ENCODE data around the gene NES.
A peak's percentile ranks its signal among the peaks of the same experiment; 100 is the strongest.

Gene NES

DNA sequence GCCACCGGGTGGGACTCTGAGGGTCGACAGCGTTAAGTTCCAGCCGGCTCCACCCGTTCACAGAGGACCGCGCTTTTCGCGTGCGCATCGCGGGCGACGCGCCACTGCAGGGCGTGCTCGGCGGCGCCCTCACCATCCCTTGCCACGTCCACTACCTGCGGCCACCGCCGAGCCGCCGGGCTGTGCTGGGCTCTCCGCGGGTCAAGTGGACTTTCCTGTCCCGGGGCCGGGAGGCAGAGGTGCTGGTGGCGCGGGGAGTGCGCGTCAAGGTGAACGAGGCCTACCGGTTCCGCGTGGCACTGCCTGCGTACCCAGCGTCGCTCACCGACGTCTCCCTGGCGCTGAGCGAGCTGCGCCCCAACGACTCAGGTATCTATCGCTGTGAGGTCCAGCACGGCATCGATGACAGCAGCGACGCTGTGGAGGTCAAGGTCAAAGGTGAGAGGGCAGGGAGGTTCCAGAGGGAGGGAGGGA, 30.4 kb downstream of the NES start:
- H3K27me3 ChIP-seq (ENCODE audit: control insufficient read depth, insufficient read depth, low read length): peaks cover 43% of the 10 kb centered on the region
- no peak overlapping the region for H3K27ac ChIP-seq (ENCODE audit: low read length)
- H3K9me3 ChIP-seq (ENCODE audit: control insufficient read depth, low read depth, low read length): no peaks in the 10 kb centered on the region
- no peaks in the 10 kb centered on the region for H3K36me3 ChIP-seq (ENCODE audit: control insufficient read depth, low read depth, low read length)
- H3K4me1 ChIP-seq (ENCODE audit: control insufficient read depth, low read depth, low read length): peaks cover 10% of the 10 kb centered on the region
- H3K4me3 ChIP-seq (ENCODE audit: low read length): no peak overlapping the region
- H3K9ac ChIP-seq (ENCODE audit: low read length): no peak overlapping the region

DNA sequence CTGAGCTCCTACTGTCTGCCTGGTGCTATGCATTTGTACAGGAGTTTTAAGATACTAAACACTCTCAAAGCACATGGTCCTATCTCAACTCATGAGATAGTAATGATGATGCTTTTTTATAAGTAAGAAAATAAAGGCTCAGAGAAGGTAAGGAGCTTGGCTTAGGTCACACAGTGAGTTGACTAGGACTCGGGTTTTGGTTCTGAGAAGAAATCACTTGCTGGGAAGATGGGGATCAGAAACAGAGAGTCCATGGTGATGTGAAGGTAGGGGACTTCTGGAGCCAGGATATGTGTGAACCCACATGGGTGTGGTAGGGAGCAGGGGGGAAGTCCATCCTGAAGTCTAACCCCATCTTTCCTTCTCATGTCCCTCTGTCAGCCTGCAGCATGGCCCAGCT, 31.5 kb downstream of the NES start:
- Histone ChIP-seq H3K36me3 (ENCODE audit: control insufficient read depth, low read depth, low read length) (no peaks in the 10 kb centered on the region), H3K27ac (ENCODE audit: low read length) (no peak overlapping the region), H3K9ac (ENCODE audit: low read length) (no peak overlapping the region), H3K9me3 (ENCODE audit: control insufficient read depth, low read depth, low read length) (no peaks in the 10 kb centered on the region), H3K4me1 (ENCODE audit: control insufficient read depth, low read depth, low read length) (peaks cover 14% of the 10 kb centered on the region), H3K27me3 (ENCODE audit: control insufficient read depth, insufficient read depth, low read length) (peaks cover 45% of the 10 kb centered on the region), H3K4me3 (ENCODE audit: low read length) (no peak overlapping the region)

DNA sequence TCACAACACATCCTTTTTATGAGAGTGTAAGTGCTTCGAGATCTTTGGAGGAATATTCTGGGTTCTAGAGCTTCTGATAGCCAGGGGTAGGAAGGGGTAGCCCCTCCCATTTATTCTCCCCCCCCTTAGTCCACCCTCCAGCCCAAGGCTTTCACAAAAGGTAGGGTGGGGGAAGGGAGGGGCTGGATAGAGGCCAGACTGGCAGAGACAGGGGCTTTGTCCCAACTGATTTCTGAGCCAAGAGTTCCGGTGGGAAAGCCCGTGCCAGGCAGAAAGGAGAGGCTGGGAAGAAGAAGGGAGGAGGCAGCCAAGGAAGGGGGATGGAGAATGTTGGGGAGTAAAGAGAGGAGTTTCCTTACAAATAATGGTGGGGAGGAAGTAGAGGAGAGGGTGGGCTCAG, 32.2 kb downstream of the NES start:
- peaks cover 51% of the 10 kb centered on the region for H3K27me3 ChIP-seq (ENCODE audit: control insufficient read depth, insufficient read depth, low read length)
- no peak overlapping the region for H3K9ac ChIP-seq (ENCODE audit: low read length)
- H3K9me3 ChIP-seq (ENCODE audit: control insufficient read depth, low read depth, low read length): no peaks in the 10 kb centered on the region
- no peaks in the 10 kb centered on the region for H3K36me3 ChIP-seq (ENCODE audit: control insufficient read depth, low read depth, low read length)
- H3K4me1 ChIP-seq (ENCODE audit: control insufficient read depth, low read depth, low read length): peaks cover 14% of the 10 kb centered on the region
- no peak overlapping the region for H3K4me3 ChIP-seq (ENCODE audit: low read length)
- no peak overlapping the region for H3K27ac ChIP-seq (ENCODE audit: low read length)

DNA sequence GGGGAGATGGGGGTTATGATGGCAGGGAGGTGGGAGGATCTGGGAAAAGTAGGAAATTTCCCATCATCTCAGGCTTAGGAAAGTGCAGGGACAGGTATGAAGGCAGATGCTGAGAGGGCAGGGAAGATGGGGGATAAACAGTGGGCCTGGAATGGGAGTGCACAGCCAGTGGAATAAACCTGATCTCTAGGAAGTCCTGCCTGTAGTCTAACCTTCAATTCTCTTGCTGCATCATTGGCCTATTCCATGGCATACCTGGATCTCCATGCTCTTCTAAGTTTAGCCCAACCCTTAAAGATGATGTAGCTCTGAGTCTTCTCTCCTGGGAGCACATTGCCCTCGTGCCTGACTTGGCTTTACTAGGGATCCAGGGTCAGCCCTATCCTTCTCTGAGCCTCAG, 32.6 kb downstream of the NES start:
- H3K4me3 ChIP-seq (ENCODE audit: low read length): no peak overlapping the region
- H3K9ac ChIP-seq (ENCODE audit: low read length): no peak overlapping the region
- H3K27ac ChIP-seq (ENCODE audit: low read length): no peak overlapping the region
- H3K36me3 ChIP-seq (ENCODE audit: control insufficient read depth, low read depth, low read length): no peaks in the 10 kb centered on the region
- peaks cover 55% of the 10 kb centered on the region for H3K27me3 ChIP-seq (ENCODE audit: control insufficient read depth, insufficient read depth, low read length)
- no peaks in the 10 kb centered on the region for H3K9me3 ChIP-seq (ENCODE audit: control insufficient read depth, low read depth, low read length)
- H3K4me1 ChIP-seq (ENCODE audit: control insufficient read depth, low read depth, low read length): peaks cover 14% of the 10 kb centered on the region

DNA sequence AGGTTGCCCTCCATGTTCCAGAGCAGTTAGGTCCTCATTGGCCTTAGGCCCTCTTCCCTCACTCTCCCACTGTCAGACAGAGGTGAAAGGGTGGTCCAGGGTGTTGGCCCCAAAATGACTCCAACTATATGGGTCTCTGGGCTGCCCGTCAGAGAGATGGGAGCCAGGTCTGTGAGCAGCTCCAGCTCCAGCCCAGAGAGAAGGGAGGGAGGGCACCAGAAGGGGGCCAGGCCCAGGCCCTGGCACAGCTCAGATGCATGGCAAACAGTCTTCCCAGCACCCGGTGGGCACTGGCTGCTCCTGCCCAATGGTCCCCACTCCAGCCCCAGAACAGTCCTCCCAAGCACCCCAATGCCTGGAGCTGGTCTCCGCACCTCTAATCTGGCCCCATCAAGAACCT, 33.1 kb downstream of the NES start:
- no peak overlapping the region for H3K27ac ChIP-seq (ENCODE audit: low read length)
- no peak overlapping the region for H3K4me3 ChIP-seq (ENCODE audit: low read length)
- H3K4me1 ChIP-seq (ENCODE audit: control insufficient read depth, low read depth, low read length): peaks cover 14% of the 10 kb centered on the region
- H3K27me3 ChIP-seq (ENCODE audit: control insufficient read depth, insufficient read depth, low read length): peaks cover 60% of the 10 kb centered on the region
- no peaks in the 10 kb centered on the region for H3K36me3 ChIP-seq (ENCODE audit: control insufficient read depth, low read depth, low read length)
- H3K9me3 ChIP-seq (ENCODE audit: control insufficient read depth, low read depth, low read length): no peaks in the 10 kb centered on the region
- no peak overlapping the region for H3K9ac ChIP-seq (ENCODE audit: low read length)

DNA sequence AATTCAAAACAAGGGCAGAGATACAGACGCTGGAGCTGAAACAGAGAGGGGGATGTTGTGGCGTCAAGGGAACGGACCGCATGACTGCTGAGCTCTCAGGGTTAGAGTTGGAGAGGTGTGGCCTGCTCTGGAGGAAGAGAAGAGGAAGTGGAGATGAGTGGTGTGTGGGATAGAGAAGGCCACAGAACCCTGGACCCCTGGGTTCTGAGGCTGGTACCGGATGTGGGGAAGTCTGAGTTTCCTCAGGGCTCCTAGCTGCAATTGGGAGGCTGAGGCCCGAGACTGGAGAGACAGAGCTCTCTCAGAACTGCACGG, 33.5 kb downstream of the NES start:
- Histone ChIP-seq H3K9me3 (ENCODE audit: control insufficient read depth, low read depth, low read length) (no peaks in the 10 kb centered on the region), H3K9ac (ENCODE audit: low read length) (no peak overlapping the region), H3K36me3 (ENCODE audit: control insufficient read depth, low read depth, low read length) (no peaks in the 10 kb centered on the region), H3K27me3 (ENCODE audit: control insufficient read depth, insufficient read depth, low read length) (peaks cover 64% of the 10 kb centered on the region), H3K27ac (ENCODE audit: low read length) (no peak overlapping the region), H3K4me3 (ENCODE audit: low read length) (no peak overlapping the region), H3K4me1 (ENCODE audit: control insufficient read depth, low read depth, low read length) (peaks cover 14% of the 10 kb centered on the region)

DNA sequence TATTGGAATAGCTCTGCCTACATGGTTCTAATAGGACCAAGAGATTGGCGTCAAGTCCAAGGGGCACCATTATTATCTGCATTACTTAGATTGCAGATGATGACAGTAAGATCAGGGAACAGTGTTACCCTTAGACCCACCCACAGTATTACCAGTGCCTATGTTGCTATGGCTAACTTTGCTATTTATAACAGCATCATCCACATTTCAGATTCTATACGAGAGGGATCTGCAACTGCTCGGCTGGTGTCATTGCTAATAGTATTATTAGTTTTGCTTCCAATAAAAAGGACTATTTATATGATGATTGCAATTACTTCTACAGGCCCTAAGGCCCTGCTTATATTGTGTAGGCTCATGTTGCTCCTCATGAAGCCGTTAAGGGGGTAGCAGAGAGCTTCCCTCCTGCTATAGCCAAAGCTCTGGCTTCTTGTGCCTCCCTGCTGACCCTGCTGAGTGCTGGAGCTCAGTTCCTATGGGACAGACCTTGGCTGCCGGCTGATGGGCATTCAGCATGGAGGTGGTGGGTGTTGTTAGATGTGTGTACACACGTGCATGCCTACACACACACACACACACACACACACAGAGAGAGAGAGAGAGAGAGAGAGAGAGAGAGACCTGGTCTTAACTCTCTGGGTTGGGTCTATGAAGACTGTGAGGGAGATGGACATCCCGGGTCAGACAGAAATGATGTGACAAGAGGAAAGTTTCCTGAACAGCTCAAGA, 34.0 kb downstream of the NES start:
- H3K27me3 ChIP-seq (ENCODE audit: control insufficient read depth, insufficient read depth, low read length): peaks cover 66% of the 10 kb centered on the region

DNA sequence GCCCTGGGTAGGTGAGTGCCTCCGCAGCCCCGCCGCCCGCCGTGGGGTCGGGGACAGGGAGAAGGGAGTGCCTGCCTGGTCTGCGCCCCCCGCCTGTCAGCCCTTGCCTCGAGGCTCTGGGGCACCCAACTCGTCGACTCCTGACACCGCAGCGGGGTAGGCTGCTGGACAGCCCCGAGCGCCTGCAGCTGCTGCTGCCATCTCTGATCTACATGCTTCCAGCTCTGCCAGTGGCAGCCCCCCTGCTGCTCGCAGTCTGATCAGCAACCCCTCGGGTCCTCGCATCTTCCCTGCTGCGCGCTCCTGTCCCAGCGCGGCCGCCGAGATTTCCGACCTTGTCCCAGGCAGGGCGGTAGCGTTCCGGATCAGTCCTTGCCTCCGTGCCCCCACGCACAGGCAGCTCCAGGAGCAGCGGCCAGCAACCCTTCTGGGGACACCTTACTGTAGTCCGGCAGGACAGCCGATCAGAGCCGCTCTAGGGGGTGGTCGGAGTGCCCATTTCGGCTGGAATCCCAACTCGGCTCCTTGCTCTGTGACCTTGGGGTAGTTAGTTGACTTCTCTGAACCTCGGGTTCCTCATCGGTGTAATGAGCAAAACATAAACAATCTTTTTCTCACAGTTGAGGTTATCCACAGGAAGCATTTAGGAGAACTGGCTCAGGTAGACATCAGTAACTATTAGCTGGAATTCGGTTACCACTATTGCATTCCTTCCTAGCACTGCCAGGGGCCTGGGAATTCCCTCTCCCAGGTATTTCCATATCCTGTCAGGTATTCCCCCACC, 34.8 kb downstream of the NES start:
- no peak overlapping the region for H3K9ac ChIP-seq (ENCODE audit: low read length)
- no peaks in the 10 kb centered on the region for H3K9me3 ChIP-seq (ENCODE audit: control insufficient read depth, low read depth, low read length)
- H3K36me3 ChIP-seq (ENCODE audit: control insufficient read depth, low read depth, low read length): no peaks in the 10 kb centered on the region
- H3K27me3 ChIP-seq (ENCODE audit: control insufficient read depth, insufficient read depth, low read length): peaks cover 70% of the 10 kb centered on the region
- H3K4me3 ChIP-seq (ENCODE audit: low read length): peak overlapping the region; percentile 64
- peaks cover 14% of the 10 kb centered on the region for H3K4me1 ChIP-seq (ENCODE audit: control insufficient read depth, low read depth, low read length)
- no peak overlapping the region for H3K27ac ChIP-seq (ENCODE audit: low read length)

More for the DNA sequence above, 34.0 kb downstream of the NES start:
- Histone ChIP-seq H3K36me3 (ENCODE audit: control insufficient read depth, low read depth, low read length) (no peaks in the 10 kb centered on the region), H3K4me3 (ENCODE audit: low read length) (peak overlapping the region; percentile 64), H3K9me3 (ENCODE audit: control insufficient read depth, low read depth, low read length) (no peaks in the 10 kb centered on the region), H3K27ac (ENCODE audit: low read length) (no peak overlapping the region), H3K4me1 (ENCODE audit: control insufficient read depth, low read depth, low read length) (peaks cover 14% of the 10 kb centered on the region), H3K9ac (ENCODE audit: low read length) (no peak overlapping the region)

DNA sequence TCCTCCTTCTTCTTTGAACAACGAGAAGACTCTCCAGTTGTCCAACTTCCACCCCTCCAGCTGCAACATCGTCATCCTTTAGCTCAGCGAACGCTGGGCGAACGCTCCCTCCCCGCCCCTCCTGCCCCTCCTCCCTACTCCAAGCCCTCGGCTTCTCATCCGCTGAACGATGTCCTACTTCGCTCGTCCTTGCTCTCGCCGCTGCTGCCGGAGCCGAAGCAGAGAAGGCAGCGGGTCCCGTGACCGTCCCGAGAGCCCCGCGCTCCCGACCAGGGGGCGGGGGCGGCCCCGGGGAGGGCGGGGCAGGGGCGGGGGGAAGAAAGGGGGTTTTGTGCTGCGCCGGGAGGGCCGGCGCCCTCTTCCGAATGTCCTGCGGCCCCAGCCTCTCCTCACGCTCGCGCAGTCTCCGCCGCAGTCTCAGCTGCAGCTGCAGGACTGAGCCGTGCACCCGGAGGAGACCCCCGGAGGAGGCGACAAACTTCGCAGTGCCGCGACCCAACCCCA, 35.4 kb downstream of the NES start, which contains the start of gene BCAN:
BCAN (plus strand) TSS at position 357 of the 504 bp plus-strand sequence. CDS start 3,938 bp downstream, outside the sequence.
- peaks cover 70% of the 10 kb centered on the region for H3K27me3 ChIP-seq (ENCODE audit: control insufficient read depth, insufficient read depth, low read length)
- H3K27ac ChIP-seq (ENCODE audit: low read length): no peak within 1 kb of the TSS
- H3K9me3 ChIP-seq (ENCODE audit: control insufficient read depth, low read depth, low read length): no peaks in the 10 kb centered on the region
- no peaks in the 10 kb centered on the region for H3K36me3 ChIP-seq (ENCODE audit: control insufficient read depth, low read depth, low read length)
- H3K9ac ChIP-seq (ENCODE audit: low read length): peak within 1 kb of the TSS; percentile 2
- peak within 1 kb of the TSS; percentile 64 for H3K4me3 ChIP-seq (ENCODE audit: low read length)
- peaks cover 14% of the 10 kb centered on the region for H3K4me1 ChIP-seq (ENCODE audit: control insufficient read depth, low read depth, low read length)

DNA sequence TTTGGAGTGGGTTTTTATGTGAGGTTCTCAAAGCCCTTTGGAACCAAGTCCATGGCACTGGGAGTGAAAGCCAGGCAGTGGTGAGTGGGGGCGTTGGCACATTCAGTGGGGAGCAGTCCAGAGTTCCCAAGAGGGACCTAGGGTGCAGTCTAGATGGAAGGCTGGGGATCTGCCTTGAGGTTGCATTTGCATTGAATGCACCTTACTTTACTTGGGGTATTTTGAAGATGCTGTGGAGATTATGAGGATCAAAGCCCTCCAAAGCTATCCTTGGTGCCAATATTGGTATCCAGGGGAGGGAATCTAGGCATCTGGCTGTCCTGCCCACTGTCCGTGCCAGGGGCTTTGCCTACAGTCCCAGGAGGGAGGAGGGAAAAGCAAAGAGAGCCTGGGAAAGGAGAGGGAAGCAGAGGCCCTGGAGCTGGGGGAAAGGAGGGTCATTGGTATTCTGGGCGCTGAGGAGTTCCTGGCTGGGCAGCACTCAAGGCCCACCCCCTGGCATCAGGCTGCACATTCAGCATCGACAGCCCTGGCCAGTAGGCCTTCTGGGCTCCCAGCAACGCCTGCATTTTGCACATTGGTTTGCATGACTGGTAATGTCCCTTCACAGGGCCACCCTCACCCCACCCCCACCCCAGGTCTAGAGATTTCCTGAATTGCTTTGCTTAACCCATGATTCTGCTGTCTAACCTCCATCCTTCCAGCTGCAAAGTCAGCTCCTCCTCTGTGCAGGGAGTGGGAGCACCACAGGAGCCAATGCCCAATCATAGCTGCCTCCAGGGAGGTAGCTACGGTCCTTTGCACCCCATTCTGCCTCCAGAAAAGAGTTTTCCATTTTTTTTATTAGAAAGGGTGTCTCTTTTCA, 36.1 kb downstream of the NES start:
- peak overlapping the region; percentile 2 for H3K9ac ChIP-seq (ENCODE audit: low read length)
- peaks cover 70% of the 10 kb centered on the region for H3K27me3 ChIP-seq (ENCODE audit: control insufficient read depth, insufficient read depth, low read length)
- H3K36me3 ChIP-seq (ENCODE audit: control insufficient read depth, low read depth, low read length): no peaks in the 10 kb centered on the region
- H3K9me3 ChIP-seq (ENCODE audit: control insufficient read depth, low read depth, low read length): no peaks in the 10 kb centered on the region
- peaks cover 14% of the 10 kb centered on the region for H3K4me1 ChIP-seq (ENCODE audit: control insufficient read depth, low read depth, low read length)
- H3K27ac ChIP-seq (ENCODE audit: low read length): no peak overlapping the region
- H3K4me3 ChIP-seq (ENCODE audit: low read length): peak overlapping the region; percentile 64

DNA sequence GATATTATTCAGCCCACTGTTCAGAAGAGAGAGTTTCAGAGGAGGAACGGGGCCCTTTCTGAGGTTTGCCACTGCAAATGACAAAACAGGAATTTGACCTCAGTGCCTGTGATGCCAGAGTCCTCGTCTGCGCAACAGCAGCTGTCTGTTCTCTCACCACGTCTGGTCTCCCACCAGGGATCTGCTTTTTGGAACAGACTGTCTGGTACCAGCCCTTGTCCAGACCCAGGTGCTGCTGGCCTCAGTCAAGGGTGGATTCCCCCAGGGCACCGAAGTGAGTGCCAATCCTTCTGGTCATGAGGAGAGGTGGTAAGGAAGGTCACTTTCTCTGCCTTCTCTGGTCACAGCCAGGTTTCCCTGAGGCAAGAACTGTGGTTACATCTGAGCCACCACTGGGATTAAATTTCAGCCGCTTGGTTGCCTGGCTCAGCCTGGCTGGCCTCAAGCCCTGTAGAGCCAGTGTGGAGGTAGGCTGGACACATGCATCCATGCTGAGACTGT, 37.6 kb downstream of the NES start:
- no peak overlapping the region for H3K4me3 ChIP-seq (ENCODE audit: low read length)
- no peak overlapping the region for H3K9ac ChIP-seq (ENCODE audit: low read length)
- peaks cover 61% of the 10 kb centered on the region for H3K27me3 ChIP-seq (ENCODE audit: control insufficient read depth, insufficient read depth, low read length)

More for the DNA sequence above, 37.6 kb downstream of the NES start:
- no peaks in the 10 kb centered on the region for H3K9me3 ChIP-seq (ENCODE audit: control insufficient read depth, low read depth, low read length)
- no peak overlapping the region for H3K27ac ChIP-seq (ENCODE audit: low read length)
- H3K36me3 ChIP-seq (ENCODE audit: control insufficient read depth, low read depth, low read length): no peaks in the 10 kb centered on the region
- peaks cover 14% of the 10 kb centered on the region for H3K4me1 ChIP-seq (ENCODE audit: control insufficient read depth, low read depth, low read length)

All from iPS-18a (cell line).